Ovary (tissue), 3 donors: ENCODE results near the gene GRIK1.

ENCODE experiments used
- EP300 ChIP-seq: sonication (generic); formaldehyde crosslinking; IDR thresholded peaks from one replicate; pipeline ENCODE4 v1.6.1; 2017; ENCODE audit warnings: antibody characterized with exemption
- POLR2A ChIP-seq: fragments of 450-650 bp; IDR thresholded peaks from one replicate; pipeline ENCODE4 v1.6.1; 2017; ENCODE audit warnings: antibody characterized with exemption, mild to moderate bottlenecking, moderate library complexity
- TF ChIP-seq, protein P1 (sequence below), 3 donors: fragments of 450-650 bp in 2 of 3; fragments of 200-600 bp in 1 of 3; IDR thresholded peaks; one replicate each; pipeline versions ENCODE4 v1.5.1 to v1.8.0; 2016 to 2022; ENCODE audit warnings: antibody characterized with exemption in 3 of 3, mild to moderate bottlenecking in 1 of 3
- donor health status: DM: no; HTN: no; CAD: no.

GRCh38 chr21:29640080-29640508, 299.7 kb downstream of the GRIK1 start:
- TF ChIP-seq, protein P1, sequence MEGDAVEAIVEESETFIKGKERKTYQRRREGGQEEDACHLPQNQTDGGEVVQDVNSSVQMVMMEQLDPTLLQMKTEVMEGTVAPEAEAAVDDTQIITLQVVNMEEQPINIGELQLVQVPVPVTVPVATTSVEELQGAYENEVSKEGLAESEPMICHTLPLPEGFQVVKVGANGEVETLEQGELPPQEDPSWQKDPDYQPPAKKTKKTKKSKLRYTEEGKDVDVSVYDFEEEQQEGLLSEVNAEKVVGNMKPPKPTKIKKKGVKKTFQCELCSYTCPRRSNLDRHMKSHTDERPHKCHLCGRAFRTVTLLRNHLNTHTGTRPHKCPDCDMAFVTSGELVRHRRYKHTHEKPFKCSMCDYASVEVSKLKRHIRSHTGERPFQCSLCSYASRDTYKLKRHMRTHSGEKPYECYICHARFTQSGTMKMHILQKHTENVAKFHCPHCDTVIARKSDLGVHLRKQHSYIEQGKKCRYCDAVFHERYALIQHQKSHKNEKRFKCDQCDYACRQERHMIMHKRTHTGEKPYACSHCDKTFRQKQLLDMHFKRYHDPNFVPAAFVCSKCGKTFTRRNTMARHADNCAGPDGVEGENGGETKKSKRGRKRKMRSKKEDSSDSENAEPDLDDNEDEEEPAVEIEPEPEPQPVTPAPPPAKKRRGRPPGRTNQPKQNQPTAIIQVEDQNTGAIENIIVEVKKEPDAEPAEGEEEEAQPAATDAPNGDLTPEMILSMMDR (IDR thresholded peaks at IDR 0.05) = no peak
- TF ChIP-seq POLR2A (no peak), EP300 (no peak)
